D721Med (cell line): ENCODE results near the gene AHCYL1.

Experiments used
- DNase-seq: peaks from one replicate; pipeline ENCODE4 v3.0.0; 2011; ENCODE audit warnings: low spot score; ENCODE audit not compliant: insufficient read length
- FAIRE-seq: peaks from 2 replicates; lab custom pipeline; 2011; peaks lifted over from hg19 to GRCh38; lab: Jason Lieb, UNC
- CTCF ChIP-seq: IDR thresholded peaks from 2 replicates; pipeline ENCODE4 v1.5.1; 2012; ENCODE audit warnings: mild to moderate bottlenecking, control low read depth; ENCODE audit not compliant: insufficient read depth; ENCODE audit errors: missing control alignments

Gene AHCYL1

GRCh38 chr1:109988349-109988914, 3.9 kb downstream of the AHCYL1 start:
- DNase-seq = no peak
- no peak for FAIRE-seq
- TF ChIP-seq CTCF = no peak

GRCh38 chr1:109989506-109990301, 5.1 kb downstream of the AHCYL1 start:
- DNase-seq = no peak

GRCh38 chr1:109990302-109990653, 5.7 kb downstream of the AHCYL1 start:
- no peak for TF ChIP-seq CTCF
- DNase-seq (no peak), FAIRE-seq (no peak)

More at GRCh38 chr1:109989506-109990301, 5.1 kb downstream of the AHCYL1 start:
- FAIRE-seq = no peak
- TF ChIP-seq CTCF = no peak

GRCh38 chr1:109991400-109991925, 6.9 kb downstream of the AHCYL1 start:
- TF ChIP-seq CTCF = no peak
- no peak for DNase-seq
- no peak for FAIRE-seq

GRCh38 chr1:109993885-109994284, 9.3 kb downstream of the AHCYL1 start:
- FAIRE-seq (no peak), DNase-seq (no peak)
- no peak for TF ChIP-seq CTCF

- no peak for TF ChIP-seq CTCF
- FAIRE-seq = no peak
These were observed 10.1 kb downstream of the AHCYL1 start for GRCh38 chr1:109994654-109995053.

GRCh38 chr1:109995536-109995935, 11.0 kb downstream of the AHCYL1 start:
- no peak for DNase-seq
- TF ChIP-seq CTCF = no peak
- no peak for FAIRE-seq

More at GRCh38 chr1:109994654-109995053, 10.1 kb downstream of the AHCYL1 start:
- no peak for DNase-seq
